ENCODE measurements around the gene USP11. TPM values are rescaled to one million over a fixed set of nuclear protein-coding genes. Genes with fewer than 3 reads are reported as not detected.
A peak's percentile ranks its signal among the peaks of the same experiment; 100 is the strongest.

USP11 gene
- total and polyA plus RNA-seq, 7 donors, result 4.9 to 37.7 (median 21.8) TPM

GRCh38 chrX:47193475-47194193 is 39.2 kb upstream of the USP11 start, which contains the start of gene UBA1:
UBA1 (plus strand) TSS chrX:47193829; CDS start chrX:47198803, 4,974 bp downstream.
- peak; percentile 98 for DNase-seq
- TF ChIP-seq, protein P1, sequence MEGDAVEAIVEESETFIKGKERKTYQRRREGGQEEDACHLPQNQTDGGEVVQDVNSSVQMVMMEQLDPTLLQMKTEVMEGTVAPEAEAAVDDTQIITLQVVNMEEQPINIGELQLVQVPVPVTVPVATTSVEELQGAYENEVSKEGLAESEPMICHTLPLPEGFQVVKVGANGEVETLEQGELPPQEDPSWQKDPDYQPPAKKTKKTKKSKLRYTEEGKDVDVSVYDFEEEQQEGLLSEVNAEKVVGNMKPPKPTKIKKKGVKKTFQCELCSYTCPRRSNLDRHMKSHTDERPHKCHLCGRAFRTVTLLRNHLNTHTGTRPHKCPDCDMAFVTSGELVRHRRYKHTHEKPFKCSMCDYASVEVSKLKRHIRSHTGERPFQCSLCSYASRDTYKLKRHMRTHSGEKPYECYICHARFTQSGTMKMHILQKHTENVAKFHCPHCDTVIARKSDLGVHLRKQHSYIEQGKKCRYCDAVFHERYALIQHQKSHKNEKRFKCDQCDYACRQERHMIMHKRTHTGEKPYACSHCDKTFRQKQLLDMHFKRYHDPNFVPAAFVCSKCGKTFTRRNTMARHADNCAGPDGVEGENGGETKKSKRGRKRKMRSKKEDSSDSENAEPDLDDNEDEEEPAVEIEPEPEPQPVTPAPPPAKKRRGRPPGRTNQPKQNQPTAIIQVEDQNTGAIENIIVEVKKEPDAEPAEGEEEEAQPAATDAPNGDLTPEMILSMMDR (IDR thresholded peaks at IDR 0.05), result peak; percentile 48 to 90 (median 77)
- TF ChIP-seq EP300 (IDR thresholded peaks at IDR 0.05), result no peak
- peak; percentile 58 to 60 for TF ChIP-seq POLR2A (IDR thresholded peaks at IDR 0.05)
- TF ChIP-seq POLR2AphosphoS5 (IDR thresholded peaks at IDR 0.05), result peak; percentile 77 to 84 (median 84)
- 1% methylated on average over 50 of the region's 50 CpGs for WGBS, 2 donors
- intact Hi-C loops (cut with DNase I), result loop anchor here (1.0 to 5.0 kb wide), 4 partner anchors 23 to 330 kb away; no protein-coding TSS in a partner anchor
- Histone ChIP-seq H3K27me3 (no peaks in the 10 kb centered on the region), H3K4me1 (peaks cover 0 to 56% (median 43%) of the 10 kb centered on the region in 4 donors), H3K9me3 (no peaks in the 10 kb centered on the region), H3K27ac (peak within 1 kb of the TSS; percentile 95 to 98 (median 96)), H3K4me3 (peak within 1 kb of the TSS; percentile 70 to 99 (median 82)), H3K36me3 (peaks cover 0 to 5% (median 2%) of the 10 kb centered on the region in 4 donors)

- H3K4me3 ChIP-seq, result peak overlapping the region; percentile 70 to 99 (median 82)
- intact Hi-C loops (cut with DNase I), result loop anchor here (1.0 to 5.0 kb wide), 2 partner anchors 22 to 168 kb away; no protein-coding TSS in a partner anchor
- peaks cover 2 to 11% (median 9%) of the 10 kb centered on the region in 4 donors for H3K36me3 ChIP-seq
- H3K27me3 ChIP-seq, result no peaks in the 10 kb centered on the region
- 6 to 7% methylated on average over 14 of the region's 14 CpGs for WGBS, 2 donors
- TF ChIP-seq, protein P1 (IDR thresholded peaks at IDR 0.05), result no peak
- H3K9me3 ChIP-seq, result no peaks in the 10 kb centered on the region
- H3K4me1 ChIP-seq, result peaks cover 0 to 56% (median 43%) of the 10 kb centered on the region in 4 donors
- peak overlapping the region; percentile 95 to 98 (median 96) for H3K27ac ChIP-seq
- DNase-seq, result no peak
These were observed 38.5 kb upstream of the USP11 start for GRCh38 chrX:47194194-47194787.

GRCh38 chrX:47196098-47196497 is 36.7 kb upstream of the USP11 start:
- peaks cover 19 to 28% (median 26%) of the 10 kb centered on the region in 4 donors for H3K36me3 ChIP-seq
- WGBS, 2 donors, result 52 to 53% methylated on average over 3 of the region's 3 CpGs
- H3K9me3 ChIP-seq, result no peaks in the 10 kb centered on the region
- peak overlapping the region in 1 of 4 donors; percentile 70 for H3K4me3 ChIP-seq
- no peak for DNase-seq
- H3K27me3 ChIP-seq, result no peaks in the 10 kb centered on the region
- peak overlapping the region in 1 of 4 donors; percentile 21 for H3K27ac ChIP-seq
- peaks cover 0 to 58% (median 41%) of the 10 kb centered on the region in 4 donors for H3K4me1 ChIP-seq
- intact Hi-C loops (cut with DNase I), result no loop called here
- TF ChIP-seq POLR2AphosphoS5 (IDR thresholded peaks at IDR 0.05) (no peak), POLR2A (IDR thresholded peaks at IDR 0.05) (no peak), EP300 (IDR thresholded peaks at IDR 0.05) (no peak)
- TF ChIP-seq, protein P1 (IDR thresholded peaks at IDR 0.05), result no peak

GRCh38 chrX:47197526-47197925 is 35.3 kb upstream of the USP11 start:
- peak overlapping the region in 1 of 4 donors; percentile 62 for H3K27ac ChIP-seq
- 71 to 74% methylated on average over 7 of the region's 7 CpGs for WGBS, 2 donors
- no peaks in the 10 kb centered on the region for H3K9me3 ChIP-seq
- no peak for DNase-seq
- TF ChIP-seq, protein P1 (IDR thresholded peaks at IDR 0.05), result no peak
- TF ChIP-seq POLR2A (IDR thresholded peaks at IDR 0.05) (no peak), EP300 (IDR thresholded peaks at IDR 0.05) (no peak), POLR2AphosphoS5 (IDR thresholded peaks at IDR 0.05) (no peak)
- no peak overlapping the region for H3K4me3 ChIP-seq
- H3K36me3 ChIP-seq, result peaks cover 28 to 42% (median 40%) of the 10 kb centered on the region in 4 donors
- intact Hi-C loops (cut with DNase I), result no loop called here
- no peaks in the 10 kb centered on the region for H3K27me3 ChIP-seq
- H3K4me1 ChIP-seq, result peaks cover 0 to 58% (median 36%) of the 10 kb centered on the region in 4 donors

All from sigmoid colon (tissue), 7 donors.